HepG2 (cell line): ENCODE measurements around the gene CABLES2. TPM values are rescaled to one million over a fixed set of nuclear protein-coding genes. Genes with fewer than 3 reads are reported as not detected.

Experiments used
- ATAC-seq: fragments of 200-7000 bp; cut with Tn5 transposase; 3 replicates; pipeline ENCODE4 v1.9.1; 2020; ENCODE audit warnings: mild to moderate bottlenecking, moderate library complexity
- BruUV-seq: library from RNA; stranded (reverse); fragments of 400-500 nt; replicated peaks from 2 replicates; lab custom pipeline; 2021; lab: Mats Ljungman, UMichigan
- CTCF ChIA-PET: fragments of 300-600 bp; formaldehyde crosslinking; extraction: SDS; loops from one replicate; lab custom pipeline; 2021; ENCODE audit warnings: low total read pairs, inconsistent platforms, low intra/inter-chr PET ratio; lab: Yijun Ruan, JAX
- POLR2A ChIA-PET: fragments of 350-600 bp; sonication (Branson Sonifier 250); formaldehyde crosslinking; loops from one replicate; lab custom pipeline; 2020; ENCODE audit warnings: antibody characterized with exemption, inconsistent platforms; lab: Yijun Ruan, JAX
- DNase-seq: peaks from one replicate; pipeline ENCODE4 v3.0.0-alpha.2; 2015; ENCODE audit warnings: low spot score
- FAIRE-seq: peaks from 3 replicates; lab custom pipeline; 2011; peaks lifted over from hg19 to GRCh38; lab: Jason Lieb, UNC
- H2AFZ ChIP-seq: one replicate; pipeline ENCODE4 v1.6.1; 2011; ENCODE audit warnings: low read length, inconsistent platforms
- H3K27ac ChIP-seq: fragments of 300-600 bp; 3 replicates; pipeline ENCODE4 v1.8.0; 2011; ENCODE audit warnings: mixed run types, mild to moderate bottlenecking, mixed read lengths, low read length, inconsistent platforms; ENCODE audit not compliant: insufficient read depth; ENCODE audit errors: extremely low read length
- H3K27me3 ChIP-seq, 2 experiments: fragments of 200-600 bp in 1 of 2; 2 replicates in 1 of 2; 3 replicates in 1 of 2; pipeline versions ENCODE4 v1.6.0 to v1.8.0; 2011; ENCODE audit warnings: low read length in 2 of 2, mild to moderate bottlenecking in 2 of 2, moderate library complexity in 2 of 2, inconsistent platforms in 1 of 2; ENCODE audit not compliant: insufficient read depth in 2 of 2, control insufficient read depth in 1 of 2
- H3K36me3 ChIP-seq, 2 experiments: fragments of 200-600 bp in 1 of 2; replicated peaks in 1 of 2; 2 replicates in 1 of 2; 3 replicates in 1 of 2; pipeline versions ENCODE4 v1.5.1 to v1.8.0; 2011; ENCODE audit warnings: low read length in 2 of 2, inconsistent platforms in 1 of 2; ENCODE audit not compliant: insufficient read depth in 2 of 2, control insufficient read depth in 1 of 2
- H3K4me1 ChIP-seq: 2 replicates; pipeline ENCODE4 v1.5.1; 2012; ENCODE audit warnings: low read length, inconsistent platforms; ENCODE audit not compliant: insufficient read depth
- H3K4me2 ChIP-seq: 2 replicates; pipeline ENCODE4 v1.6.0; 2011; ENCODE audit warnings: low read depth, low read length, inconsistent platforms
- H3K4me3 ChIP-seq, 3 experiments: fragments of 200-600 bp in 1 of 3; sonication (generic), shearing (Covaris generic) in 1 of 3; replicated peaks in 1 of 3; 2 replicates each; pipeline ENCODE4 v1.5.1; 2011 to 2016; ENCODE audit warnings: low read length in 3 of 3, inconsistent platforms in 2 of 3, low read depth in 2 of 3, mild to moderate bottlenecking in 2 of 3, control low read depth in 1 of 3, mixed read lengths in 1 of 3; ENCODE audit not compliant: insufficient read depth in 1 of 3
- H3K79me2 ChIP-seq: one replicate; pipeline ENCODE4 v1.6.1; 2011; ENCODE audit warnings: low read length, inconsistent platforms; ENCODE audit not compliant: insufficient read depth
- H3K9ac ChIP-seq: 2 replicates; pipeline ENCODE4 v1.6.0; 2011; ENCODE audit warnings: mild to moderate bottlenecking, low read depth, low read length, inconsistent platforms; ENCODE audit not compliant: insufficient read depth
- H3K9me3 ChIP-seq: 2 replicates; pipeline ENCODE4 v1.5.1; 2012; ENCODE audit warnings: mild to moderate bottlenecking, low read length
- H4K20me1 ChIP-seq: 2 replicates; pipeline ENCODE4 v1.6.0; 2011; ENCODE audit warnings: inconsistent platforms, mild to moderate bottlenecking, low read length, moderate library complexity; ENCODE audit not compliant: insufficient read depth
- AGO2 ChIP-seq: fragments of 200-400 bp; formaldehyde crosslinking; optimal IDR thresholded peaks from 2 replicates; pipeline ENCODE3; 2017; ENCODE audit warnings: mild to moderate bottlenecking, low read depth, low read length, moderate library complexity
- CREB1 ChIP-seq, 2 experiments: fragments of 450-650 bp in 1 of 2; IDR thresholded peaks; 2 replicates each; pipeline ENCODE4 v1.6.1; 2016 to 2017; ENCODE audit warnings: control low read depth in 1 of 2, mild to moderate bottlenecking in 1 of 2, missing compliant biosample characterization in 1 of 2, missing genetic modification characterization in 1 of 2
- E2F2 ChIP-seq: sonication (generic); formaldehyde crosslinking; IDR thresholded peaks from 2 replicates; pipeline ENCODE4 v1.4.0; 2020; ENCODE audit warnings: missing genetic modification reagents, borderline replicate concordance
- HNRNPL ChIP-seq: fragments of 200-400 bp; formaldehyde crosslinking; IDR thresholded peaks from 2 replicates; pipeline ENCODE4 v1.6.1; 2017; ENCODE audit warnings: mild to moderate bottlenecking, low read depth, low read length
- NFE2L2 ChIP-seq: fragments of 150-350 bp; IDR thresholded peaks from 2 replicates; pipeline ENCODE4 v1.6.1; 2014; ENCODE audit warnings: low read length
- ZBTB37 ChIP-seq: sonication (generic); formaldehyde crosslinking; IDR thresholded peaks from 2 replicates; pipeline ENCODE4 v1.4.0; 2020; ENCODE audit warnings: mild to moderate bottlenecking, missing genetic modification reagents
- ZNF549 ChIP-seq: sonication (generic); formaldehyde crosslinking; IDR thresholded peaks from 2 replicates; pipeline ENCODE4 v1.5.0; 2020; ENCODE audit warnings: missing genetic modification reagents
- WGBS: methylation state at CpG from one replicate; pipeline ENCODE4 v1.1.6; 2017; ENCODE audit warnings: low lambda C conversion rate; 5-methylcytosine and 5-hydroxymethylcytosine counted together
- in situ Hi-C: cut with HindIII; loops from 2 replicates; pipeline ENCODE4 v1.10.0; 2017; ENCODE audit warnings: low pct_unique_long_range_greater_than_20kb; ENCODE audit not compliant: extremely low pct_ligation_motif_present
- intact Hi-C: fragments of 100-400 bp; cut with micrococcal nuclease; formaldehyde crosslinking; loops from one replicate; pipeline ENCODE4 v1.10.0; 2022; ENCODE audit not compliant: unreplicated experiment
- polyA plus RNA-seq, 8 experiments: library from polyadenylated mRNA; depleted of rRNA in 3 of 8; stranded (reverse) in 7 of 8; unstranded in 1 of 8; fragments of >200 nt; fragmentation: Illumina TruSeq in 4 of 8; extraction: Trizol in 4 of 8; gene quantifications; 2 replicates each; pipeline versions ENCODE4 v1.2.1 to v1.2.3, GENCODE V29; 2011 to 2016; ENCODE audit warnings: low read depth in 4 of 8, missing spikeins in 1 of 8, mixed read lengths in 1 of 8; ENCODE audit not compliant: insufficient read depth in 1 of 8
- total RNA-seq, 5 experiments: library from RNA; depleted of rRNA; stranded (reverse); fragments of >200 nt; fragmentation: Illumina TruSeq; extraction: Trizol; gene quantifications; 2 replicates each; pipeline ENCODE4 v1.2.3, GENCODE V29; 2016; ENCODE audit warnings: low read depth in 1 of 5

The CABLES2 gene
- total and polyA plus RNA-seq, 2 of the 13 experiments (the other 11 are each of a cell fraction or from before 2014, with no cell fraction given) = 5.2 to 9.7 TPM

GRCh38 chr20:62400021-62400420 is 7.1 kb downstream of the CABLES2 start:
- DNase-seq (no peak), ATAC-seq (no peak)
- in situ Hi-C loops = no loop called here
- 89% methylated on average over 7 of the region's 7 CpGs for WGBS
- Histone ChIP-seq H2AFZ (no peak overlapping the region), H3K4me3 (no peak overlapping the region), H3K27me3 (no peaks in the 10 kb centered on the region), H3K9ac (no peak overlapping the region), H3K9me3 (no peaks in the 10 kb centered on the region)
- BruUV-seq = no TSS peak
- CTCF ChIA-PET = no interaction called here
- TF ChIP-seq AGO2 = peak; percentile 28
- no peak for TF ChIP-seq E2F2
- TF ChIP-seq, all 625 proteins: peak for 1
- Histone ChIP-seq H3K4me1 (peaks cover 13% of the 10 kb centered on the region), H3K36me3 (peaks cover 2 to 19% of the 10 kb centered on the region in 2 experiments; a peak in 3 of 5 replicates), H3K4me2 (no peak overlapping the region), H3K27ac (no peak overlapping the region), H4K20me1 (no peaks in the 10 kb centered on the region; the same call in 1 of the 2 replicates), H3K79me2 (peaks cover 2% of the 10 kb centered on the region)
- POLR2A ChIA-PET = interaction anchor here (0.9 to 2.6 kb wide), 3 partner anchors 9 to 14 kb away, joined by 3 to 9 read pairs (median 3); partner anchors contain the start of gene RPS21
- intact Hi-C loops = no loop called here
- FAIRE-seq = no peak

GRCh38 chr20:62398120-62398821 is 8.8 kb downstream of the CABLES2 start:
- in situ Hi-C loops = no loop called here
- POLR2A ChIA-PET = no interaction called here
- ATAC-seq = no peak
- Histone ChIP-seq H3K9me3 (no peaks in the 10 kb centered on the region), H3K4me2 (no peak overlapping the region), H3K4me1 (no peaks in the 10 kb centered on the region), H3K9ac (no peak overlapping the region), H3K79me2 (no peaks in the 10 kb centered on the region), H3K36me3 (peaks cover 3 to 13% of the 10 kb centered on the region in 2 experiments; a peak in 4 of 5 replicates), H2AFZ (no peak overlapping the region), H3K4me3 (no peak overlapping the region), H3K27me3 (no peaks in the 10 kb centered on the region), H4K20me1 (no peaks in the 10 kb centered on the region), H3K27ac (no peak overlapping the region)
- CTCF ChIA-PET = no interaction called here
- no peak for FAIRE-seq
- no TSS peak for BruUV-seq
- TF ChIP-seq CREB1 (IDR thresholded peaks at IDR 0.05) = peak; percentile 53; the same call in 1 of the 2 replicates
- TF ChIP-seq CREB1 (CRISPR knock-in tag; IDR thresholded peaks at IDR 0.05) = no peak
- TF ChIP-seq ZBTB37 = peak; percentile 17; the same call in 1 of the 2 replicates
- TF ChIP-seq ZNF549 (CRISPR knock-in tag) = no peak
- peak; percentile 74; the same call in 1 of the 2 replicates for TF ChIP-seq HNRNPL
- TF ChIP-seq NFE2L2 = no peak
- WGBS = 91% methylated on average over 15 of the region's 19 CpGs
- intact Hi-C loops = no loop called here
- no peak for DNase-seq
